ENCODE measurements around the gene PLXNB2. TPM values are rescaled to one million over a fixed set of nuclear protein-coding genes. Genes with fewer than 3 reads are reported as not detected.

PLXNB2 gene
- total RNA-seq, 2 experiments from 2014 or later, result 6.3 to 8.3 TPM

- POLR2A ChIA-PET, result no interaction called here
- no peaks in the 10 kb centered on the region for H3K27me3 Mint-ChIP-seq
Observed at GRCh38 chr22:50248196-50249081, 59.0 kb downstream of the PLXNB2 start.

GRCh38 chr22:50247748-50248147 is 59.7 kb downstream of the PLXNB2 start:
- Mint-ChIP-seq H3K27me3 (no peaks in the 10 kb centered on the region), H3K27ac (no peak overlapping the region), H3K36me3 (peaks cover 10% of the 10 kb centered on the region), H3K4me3 (no peak overlapping the region), H3K4me1 (ENCODE audit: low read depth) (peaks cover 32% of the 10 kb centered on the region), H3K9me3 (no peaks in the 10 kb centered on the region)
- ChIA-PET POLR2A (no interaction called here), CTCF (no interaction called here)
- DNase-seq, result peak; percentile 77
- intact Hi-C loops (cut with micrococcal nuclease), result no loop called here

More at GRCh38 chr22:50248196-50249081, 59.0 kb downstream of the PLXNB2 start:
- H3K4me1 Mint-ChIP-seq (ENCODE audit: low read depth), result peaks cover 29% of the 10 kb centered on the region
- no peaks in the 10 kb centered on the region for H3K9me3 Mint-ChIP-seq
- no peak for DNase-seq
- intact Hi-C loops (cut with micrococcal nuclease), result no loop called here
- no peak overlapping the region for H3K27ac Mint-ChIP-seq
- CTCF ChIA-PET, result no interaction called here
- peaks cover 9% of the 10 kb centered on the region for H3K36me3 Mint-ChIP-seq
- H3K4me3 Mint-ChIP-seq, result no peak overlapping the region

DNA sequence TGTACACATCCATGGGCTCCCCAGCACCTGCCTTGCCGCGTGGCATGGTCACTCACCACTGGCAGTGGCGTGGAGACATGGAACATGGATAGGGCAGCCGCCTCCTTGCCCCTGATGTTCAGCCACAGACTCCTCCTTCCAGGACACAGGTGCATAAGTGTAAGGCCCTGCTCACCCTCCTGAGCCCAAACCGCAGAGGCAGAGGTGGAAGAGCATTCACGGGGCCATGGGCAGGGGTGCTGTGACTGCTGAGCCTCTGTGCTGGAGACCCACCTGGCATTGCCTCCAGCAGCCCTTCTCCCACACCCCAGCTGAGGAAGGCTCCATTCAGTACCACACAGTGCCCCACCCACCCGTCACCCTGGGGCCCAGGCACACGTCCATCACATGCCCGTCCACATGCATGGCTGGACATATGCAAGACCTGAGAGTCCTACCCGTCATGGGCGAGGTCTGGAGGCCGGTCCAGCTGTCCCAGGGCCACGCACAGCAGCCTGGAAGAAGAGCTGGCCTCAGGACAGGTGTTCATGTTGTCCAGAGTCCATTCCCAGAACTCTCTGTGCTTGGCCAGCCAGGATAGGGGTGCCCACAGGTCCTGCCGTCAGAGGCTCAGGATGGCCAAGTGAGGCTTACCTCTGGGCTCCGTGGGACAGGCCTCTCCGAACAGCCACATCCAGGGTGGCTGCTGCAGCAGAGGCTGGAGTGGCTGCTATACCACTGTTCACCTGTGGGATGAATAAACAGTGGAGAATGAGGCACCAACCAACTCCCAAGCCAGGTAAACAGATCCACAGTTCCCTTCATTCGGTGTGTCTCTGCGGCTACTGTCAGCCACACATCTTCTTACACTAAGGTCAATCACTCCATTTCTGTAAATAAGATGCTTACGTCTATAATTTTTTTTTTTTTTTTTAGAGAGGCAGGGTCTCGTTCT is 60.9 kb downstream of the PLXNB2 start:
- Mint-ChIP-seq H3K36me3 (peaks cover 13% of the 10 kb centered on the region), H3K4me3 (peak overlapping the region; percentile 91), H3K27me3 (no peaks in the 10 kb centered on the region), H3K4me1 (ENCODE audit: low read depth) (peaks cover 43% of the 10 kb centered on the region), H3K9me3 (no peaks in the 10 kb centered on the region), H3K27ac (no peak overlapping the region)
- intact Hi-C loops (cut with micrococcal nuclease), result no loop called here
- DNase-seq, result no peak
- ChIA-PET CTCF (interaction anchor here (1.6 to 2.8 kb wide), 2 partner anchors 81 to 96 kb away, joined by 5 to 9 read pairs; no protein-coding TSS in a partner anchor), POLR2A (no interaction called here)

DNA sequence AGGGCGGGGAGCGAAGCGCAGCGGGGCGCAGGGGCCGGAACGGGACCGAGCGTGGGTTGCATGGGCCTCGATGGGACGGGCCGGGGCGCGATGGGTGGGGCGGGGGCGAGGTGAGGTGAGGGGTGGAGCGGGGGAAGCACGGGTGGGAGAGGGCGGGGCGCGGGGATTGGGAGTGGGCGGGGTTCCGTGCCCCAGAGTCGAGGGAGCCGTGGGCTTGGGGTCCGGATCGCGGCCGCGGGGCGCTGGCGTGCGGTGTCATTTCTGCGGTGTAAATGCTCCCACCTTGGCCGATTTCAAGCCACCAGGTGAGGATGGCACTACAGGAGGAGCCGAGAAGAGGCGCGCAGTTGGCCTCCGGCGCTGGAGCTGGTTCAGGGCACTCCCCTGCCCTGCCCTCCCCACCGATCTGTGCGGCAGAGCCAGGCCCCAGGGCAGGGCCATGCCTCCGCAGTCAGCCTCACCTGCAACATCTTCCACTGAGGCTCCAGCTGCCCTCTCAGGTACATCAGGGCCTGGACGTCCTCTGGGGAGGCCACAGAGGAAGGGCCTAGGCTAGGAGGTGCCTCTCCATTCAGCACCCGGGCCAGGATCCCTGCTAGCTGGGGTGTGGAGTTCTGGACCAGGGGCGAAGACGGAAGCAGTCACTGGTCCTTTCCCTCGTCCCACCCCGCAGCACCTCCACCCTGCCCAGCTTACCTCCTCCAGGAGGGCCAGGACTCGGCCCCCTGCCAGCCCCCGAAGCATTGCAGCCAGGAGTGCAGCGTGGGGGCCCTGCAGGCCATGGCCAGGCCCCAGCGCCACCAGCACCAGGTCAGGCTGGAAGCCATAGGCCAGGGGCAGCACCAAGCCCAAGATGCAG is 62.0 kb downstream of the PLXNB2 start:
- Mint-ChIP-seq H3K4me1 (ENCODE audit: low read depth) (peaks cover 46% of the 10 kb centered on the region), H3K36me3 (peaks cover 13% of the 10 kb centered on the region), H3K27ac (peak overlapping the region; percentile 90), H3K9me3 (no peaks in the 10 kb centered on the region), H3K27me3 (no peaks in the 10 kb centered on the region), H3K4me3 (peak overlapping the region; percentile 91)
- ChIA-PET CTCF (interaction anchor here (1.6 to 2.8 kb wide), 2 partner anchors 82 to 97 kb away, joined by 5 to 9 read pairs; no protein-coding TSS in a partner anchor), POLR2A (no interaction called here)
- intact Hi-C loops (cut with micrococcal nuclease), result loop anchor here (2.0 kb wide), 3 partner anchors 97 to 375 kb away; partner anchors contain the start of genes NCAPH2 and PPP6R2
- DNase-seq, result no peak

DNA sequence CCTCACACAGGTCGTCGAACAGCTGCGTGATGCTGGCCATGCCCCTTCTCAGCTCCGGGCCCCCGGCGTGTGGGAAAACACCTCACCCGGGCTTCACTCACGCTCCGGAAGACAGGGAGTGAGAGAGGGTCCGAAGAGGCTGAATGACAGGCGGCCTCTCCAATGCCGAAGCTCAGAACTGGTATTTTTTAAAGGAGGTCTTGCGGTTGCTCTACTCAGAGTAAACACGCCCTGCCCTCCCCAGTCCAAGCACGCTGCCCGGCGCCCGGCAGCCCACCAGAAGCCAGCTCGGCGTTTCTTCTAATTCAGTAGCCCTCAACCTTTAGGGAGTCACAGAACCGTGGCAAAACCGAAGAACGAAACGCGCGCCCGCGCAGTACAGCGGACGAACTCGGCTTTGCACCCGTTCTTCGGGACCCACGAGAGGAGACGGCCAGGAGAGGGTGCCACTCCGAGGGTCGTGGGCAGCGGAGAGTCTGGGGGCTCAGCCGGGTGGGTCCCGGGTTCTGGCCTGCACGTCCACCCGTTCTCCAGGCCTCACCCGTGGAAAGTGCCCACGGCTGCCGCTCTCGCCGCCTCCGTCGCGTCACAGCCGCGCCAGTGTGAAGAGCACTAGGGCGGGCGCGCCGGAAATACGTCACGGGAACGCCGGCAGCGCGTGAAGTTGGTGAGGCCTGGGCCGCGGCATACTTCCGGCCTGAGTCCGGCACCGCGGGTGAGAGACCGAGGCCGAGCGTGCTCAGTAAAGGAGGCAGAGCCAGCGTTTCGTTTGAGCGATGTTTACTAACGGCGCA is 62.8 kb downstream of the PLXNB2 start, which contains the start of gene TUBGCP6:
TSS of gene TUBGCP6 (minus strand) at position 604 of the 794 bp plus-strand sequence. CDS start at position 40, 564 bp downstream.
- Mint-ChIP-seq H3K27me3 (no peaks in the 10 kb centered on the region), H3K36me3 (peaks cover 13% of the 10 kb centered on the region), H3K27ac (peak within 1 kb of the TSS; percentile 90), H3K9me3 (no peaks in the 10 kb centered on the region), H3K4me1 (ENCODE audit: low read depth) (peaks cover 41% of the 10 kb centered on the region), H3K4me3 (peak within 1 kb of the TSS; percentile 91)
- DNase-seq, result peak; percentile 95
- intact Hi-C loops (cut with micrococcal nuclease), result loop anchor here (2.0 to 5.0 kb wide), 4 partner anchors 52 to 376 kb away; partner anchors contain the start of genes NCAPH2 and PPP6R2
- ChIA-PET POLR2A (interaction anchor here (0.6 to 1.3 kb wide), 7 partner anchors 19 to 290 kb away, joined by 3 to 5 read pairs (median 3); partner anchors contain the start of genes LMF2, NCAPH2 and SCO2), CTCF (interaction anchor here (0.6 to 2.8 kb wide), 15 partner anchors 8 to 376 kb away, joined by 3 to 9 read pairs (median 3); partner anchors contain the start of genes LMF2, MAPK12, NCAPH2 and SCO2)

- Mint-ChIP-seq H3K36me3 (peaks cover 13% of the 10 kb centered on the region), H3K27me3 (no peaks in the 10 kb centered on the region), H3K4me1 (ENCODE audit: low read depth) (peaks cover 41% of the 10 kb centered on the region), H3K27ac (peak overlapping the region; percentile 90), H3K9me3 (no peaks in the 10 kb centered on the region), H3K4me3 (peak overlapping the region; percentile 91)
- intact Hi-C loops (cut with micrococcal nuclease), result loop anchor here (2.0 to 5.0 kb wide), 4 partner anchors 52 to 377 kb away; partner anchors contain the start of genes NCAPH2 and PPP6R2
- DNase-seq, result no peak
- ChIA-PET POLR2A (interaction anchor here (0.6 to 1.3 kb wide), 8 partner anchors 19 to 377 kb away, joined by 3 to 5 read pairs (median 4); partner anchors contain the start of genes LMF2, NCAPH2 and SCO2), CTCF (interaction anchor here (0.6 to 7.0 kb wide), 17 partner anchors 8 to 377 kb away, joined by 3 to 34 read pairs (median 4); partner anchors contain the start of genes HDAC10, LMF2, MAPK12 and NCAPH2)
Observed at GRCh38 chr22:50243685-50244419, 63.6 kb downstream of the PLXNB2 start.

- ChIA-PET POLR2A (no interaction called here), CTCF (interaction anchor here (0.7 to 7.0 kb wide), 18 partner anchors 9 to 378 kb away, joined by 3 to 34 read pairs (median 3); partner anchors contain the start of genes HDAC10 and SCO2)
- no peak overlapping the region for H3K27ac Mint-ChIP-seq
- no peaks in the 10 kb centered on the region for H3K9me3 Mint-ChIP-seq
- DNase-seq, result no peak
- peaks cover 35% of the 10 kb centered on the region for H3K4me1 Mint-ChIP-seq (ENCODE audit: low read depth)
- no peaks in the 10 kb centered on the region for H3K27me3 Mint-ChIP-seq
- peak overlapping the region; percentile 91 for H3K4me3 Mint-ChIP-seq
- intact Hi-C loops (cut with micrococcal nuclease), result loop anchor here (5.0 kb wide), 1 partner anchor 50 kb away; no protein-coding TSS in a partner anchor
- peaks cover 13% of the 10 kb centered on the region for H3K36me3 Mint-ChIP-seq
Observed at GRCh38 chr22:50242406-50242949, 65.0 kb downstream of the PLXNB2 start.

DNA sequence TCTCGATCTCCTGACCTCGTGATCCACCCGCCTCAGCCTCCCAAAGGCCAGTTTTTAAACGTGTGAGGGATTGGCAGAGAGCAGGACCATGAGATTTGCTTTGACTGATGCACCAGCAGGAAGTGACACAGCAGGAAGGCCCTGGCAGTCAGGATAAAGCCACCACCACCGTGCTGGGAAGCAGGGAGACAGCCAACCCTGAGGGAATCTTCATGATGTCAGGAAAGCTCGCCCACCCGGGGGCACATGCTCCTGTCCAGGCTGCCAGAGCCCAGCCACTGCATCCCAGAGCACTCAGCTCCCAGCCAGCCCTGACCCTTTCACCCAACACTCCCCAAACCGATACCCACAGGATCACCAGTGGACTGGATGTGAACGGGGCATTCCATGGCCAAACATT is 68.7 kb downstream of the PLXNB2 start:
- CTCF ChIA-PET, result interaction anchor here (0.9 to 7.0 kb wide), 3 partner anchors 55 to 103 kb away, joined by 3 to 34 read pairs (median 4); no protein-coding TSS in a partner anchor
- DNase-seq, result no peak
- POLR2A ChIA-PET, result no interaction called here
- intact Hi-C loops (cut with micrococcal nuclease), result no loop called here
- H3K9me3 Mint-ChIP-seq, result no peaks in the 10 kb centered on the region
- peaks cover 26% of the 10 kb centered on the region for H3K4me1 Mint-ChIP-seq (ENCODE audit: low read depth)
- peak overlapping the region; percentile 38 for H3K27ac Mint-ChIP-seq
- no peaks in the 10 kb centered on the region for H3K27me3 Mint-ChIP-seq
- no peak overlapping the region for H3K4me3 Mint-ChIP-seq
- peaks cover 14% of the 10 kb centered on the region for H3K36me3 Mint-ChIP-seq

GRCh38 chr22:50236731-50237409 is 70.6 kb downstream of the PLXNB2 start:
- Mint-ChIP-seq H3K4me3 (no peak overlapping the region), H3K27me3 (no peaks in the 10 kb centered on the region), H3K4me1 (ENCODE audit: low read depth) (peaks cover 12% of the 10 kb centered on the region), H3K27ac (no peak overlapping the region), H3K36me3 (peaks cover 9% of the 10 kb centered on the region), H3K9me3 (no peaks in the 10 kb centered on the region)
- intact Hi-C loops (cut with micrococcal nuclease), result no loop called here
- no peak for DNase-seq
- POLR2A ChIA-PET, result no interaction called here
- CTCF ChIA-PET, result interaction anchor here (0.6 to 7.0 kb wide), 5 partner anchors 9 to 469 kb away, joined by 3 to 34 read pairs (median 3); no protein-coding TSS in a partner anchor

Data from activated CD4-positive, alpha-beta memory T cell treated with anti-CD3 and anti-CD28 coated beads for 36 hours (primary cell).